GM12878 (cell line): ENCODE results near the gene DKK3. TPM values are rescaled to one million over a fixed set of nuclear protein-coding genes. Genes with fewer than 3 reads are reported as not detected.

Source experiments
- BACH1 ChIP-seq: fragments of 450-650 bp; IDR thresholded peaks from 2 replicates; pipeline ENCODE4 v1.6.1; 2017; ENCODE audit warnings: mild to moderate bottlenecking, borderline replicate concordance
- CBX5 ChIP-seq: sonication (generic); IDR thresholded peaks from 2 replicates; pipeline ENCODE4 v1.6.1; 2016; ENCODE audit warnings: low read depth, moderate library complexity, mild to moderate bottlenecking, inconsistent platforms
- DPF2 ChIP-seq: fragments of 450-650 bp; IDR thresholded peaks from 2 replicates; pipeline ENCODE4 v1.6.1; 2017; ENCODE audit warnings: mild to moderate bottlenecking
- KLF5 ChIP-seq: fragments of 450-650 bp; IDR thresholded peaks from 2 replicates; pipeline ENCODE4 v1.6.1; 2014; ENCODE audit warnings: mild to moderate bottlenecking; ENCODE audit not compliant: partially characterized antibody
- SMC3 ChIP-seq: IDR thresholded peaks from 2 replicates; pipeline ENCODE4 v1.6.1; 2011; ENCODE audit warnings: low read length, improper control_type of control experiment, borderline replicate concordance
- TAF1 ChIP-seq: IDR thresholded peaks from 2 replicates; pipeline ENCODE4 v1.6.1; 2011; ENCODE audit warnings: mild to moderate bottlenecking, low read depth, low read length, borderline replicate concordance
- ZBTB4 ChIP-seq: fragments of 450-650 bp; formaldehyde crosslinking; IDR thresholded peaks from 2 replicates; pipeline ENCODE4 v1.4.0; 2022; ENCODE audit warnings: mild to moderate bottlenecking, moderate library complexity
- polyA plus RNA-seq, 11 experiments: library from polyadenylated mRNA; depleted of rRNA in 4 of 11; unstranded in 6 of 11; stranded (reverse) in 5 of 11; fragments of >200 nt; fragmentation: Nextera tagmentation in 4 of 11; fragmentation: Illumina TruSeq in 1 of 11; extraction: Ambion mirVana in 4 of 11; extraction: Trizol in 1 of 11; gene quantifications; 1 replicate in 1 of 11; 2 replicates in 10 of 11; pipeline versions ENCODE4 v1.2.1 to v1.2.3, GENCODE V29; 2011 to 2016; ENCODE audit warnings: inconsistent platforms in 2 of 11, missing spikeins in 2 of 11, low read depth in 1 of 11
- total RNA-seq, 4 experiments: library from RNA; depleted of rRNA in 3 of 4; stranded (reverse); fragments of >200 nt in 3 of 4; fragmentation: Illumina TruSeq in 1 of 4; extraction: Trizol in 1 of 4; gene quantifications; 2 replicates each; pipeline versions ENCODE4 v1.2.1 to v1.2.3, GENCODE V29; 2013 to 2021
- TF ChIP-seq, protein P1 (sequence below): fragments of 450-650 bp; IDR thresholded peaks from 2 replicates; pipeline ENCODE4 v1.6.1; 2018; ENCODE audit warnings: borderline replicate concordance, mild to moderate bottlenecking; ENCODE audit not compliant: partially characterized antibody

DKK3 gene
- total and polyA plus RNA-seq, 10 of the 15 experiments (the other 5 are each of a cell fraction or from before 2014, with no cell fraction given): 0.07 to 0.16 (median 0.15) TPM; not detected in 7

DNA sequence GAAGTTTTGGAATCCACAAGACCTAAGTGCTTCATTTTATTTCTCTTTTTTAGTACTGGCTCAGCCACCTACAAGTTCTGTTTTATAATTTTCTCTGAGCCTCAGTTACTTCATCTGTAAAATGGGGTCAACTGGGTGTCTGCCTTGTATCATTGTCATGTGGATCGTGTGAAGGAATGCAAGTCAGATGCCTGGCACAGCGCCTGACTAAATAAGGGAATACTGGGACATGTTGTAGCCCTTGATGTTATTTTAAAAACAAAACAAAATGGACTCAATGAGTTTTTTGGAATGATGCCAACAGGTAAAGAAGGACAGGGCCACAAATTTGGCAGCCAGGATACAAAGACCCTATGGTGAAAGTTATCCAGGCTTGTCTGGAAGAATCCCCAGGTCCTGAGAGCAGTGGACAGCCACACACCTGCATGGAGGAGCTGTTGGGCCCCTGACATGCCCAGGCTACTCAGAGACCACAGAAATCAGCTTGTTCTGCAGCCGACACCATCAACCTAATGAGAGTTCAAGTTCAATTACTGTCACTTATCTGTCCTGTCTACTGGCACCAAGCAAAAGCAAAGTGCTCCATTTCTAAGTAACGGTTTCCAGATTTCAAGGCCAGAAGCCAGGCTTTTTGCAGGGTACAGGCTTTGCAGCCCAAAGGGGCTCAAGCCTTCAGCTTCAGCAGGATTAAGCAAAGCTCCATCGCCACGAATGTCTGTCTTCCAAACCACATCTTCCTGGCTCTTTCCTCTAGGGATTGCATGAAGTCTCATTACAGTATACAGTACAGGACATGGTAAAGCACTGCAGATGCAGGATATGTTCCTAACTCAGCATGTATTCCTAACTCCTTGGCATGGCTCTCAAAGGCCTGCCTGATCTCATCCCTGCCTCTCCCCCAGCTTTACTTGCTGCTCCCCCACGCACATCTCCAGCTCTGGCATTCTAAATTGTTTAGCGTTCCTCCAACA lies 18.4 kb downstream of the DKK3 start (continued):
- no peak for TF ChIP-seq ZBTB4 (CRISPR knock-in tag)
- no peak for TF ChIP-seq BACH1
- no peak for TF ChIP-seq DPF2
- TF ChIP-seq, protein P1, sequence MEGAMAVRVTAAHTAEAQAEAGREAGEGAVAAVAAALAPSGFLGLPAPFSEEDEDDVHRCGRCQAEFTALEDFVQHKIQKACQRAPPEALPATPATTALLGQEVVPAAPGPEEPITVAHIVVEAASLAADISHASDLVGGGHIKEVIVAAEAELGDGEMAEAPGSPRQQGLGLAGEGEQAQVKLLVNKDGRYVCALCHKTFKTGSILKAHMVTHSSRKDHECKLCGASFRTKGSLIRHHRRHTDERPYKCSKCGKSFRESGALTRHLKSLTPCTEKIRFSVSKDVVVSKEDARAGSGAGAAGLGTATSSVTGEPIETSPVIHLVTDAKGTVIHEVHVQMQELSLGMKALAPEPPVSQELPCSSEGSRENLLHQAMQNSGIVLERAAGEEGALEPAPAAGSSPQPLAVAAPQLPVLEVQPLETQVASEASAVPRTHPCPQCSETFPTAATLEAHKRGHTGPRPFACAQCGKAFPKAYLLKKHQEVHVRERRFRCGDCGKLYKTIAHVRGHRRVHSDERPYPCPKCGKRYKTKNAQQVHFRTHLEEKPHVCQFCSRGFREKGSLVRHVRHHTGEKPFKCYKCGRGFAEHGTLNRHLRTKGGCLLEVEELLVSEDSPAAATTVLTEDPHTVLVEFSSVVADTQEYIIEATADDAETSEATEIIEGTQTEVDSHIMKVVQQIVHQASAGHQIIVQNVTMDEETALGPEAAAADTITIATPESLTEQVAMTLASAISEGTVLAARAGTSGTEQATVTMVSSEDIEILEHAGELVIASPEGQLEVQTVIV: no peak
- no peak for TF ChIP-seq KLF5
- TF ChIP-seq CBX5: no peak
- TF ChIP-seq TAF1: no peak
- TF ChIP-seq SMC3: no peak
